Sigmoid colon (tissue), 4 donors: ENCODE data around the gene COL6A2.

Experiments
- CTCF ChIP-seq, 4 experiments: fragments of 450-650 bp in 3 of 4; fragments of 200-600 bp in 1 of 4; IDR thresholded peaks; one replicate each; pipeline ENCODE4 v1.5.1; 2016 to 2019; ENCODE audit warnings: antibody characterized with exemption in 4 of 4, mild to moderate bottlenecking in 3 of 4, moderate library complexity in 2 of 4
- EP300 ChIP-seq, 4 donors: sonication (generic); formaldehyde crosslinking; IDR thresholded peaks; one replicate each; pipeline ENCODE4 v1.6.1; 2017; ENCODE audit warnings: antibody characterized with exemption in 4 of 4
- POLR2A ChIP-seq, 2 donors: fragments of 450-650 bp; IDR thresholded peaks; one replicate each; pipeline ENCODE4 v1.6.1; 2016; ENCODE audit warnings: antibody characterized with exemption in 2 of 2, mild to moderate bottlenecking in 2 of 2, moderate library complexity in 2 of 2
- POLR2AphosphoS5 ChIP-seq, 4 donors: sonication (generic); formaldehyde crosslinking; IDR thresholded peaks; one replicate each; pipeline ENCODE4 v1.6.1; 2017; ENCODE audit warnings: antibody characterized with exemption in 4 of 4

DNA sequence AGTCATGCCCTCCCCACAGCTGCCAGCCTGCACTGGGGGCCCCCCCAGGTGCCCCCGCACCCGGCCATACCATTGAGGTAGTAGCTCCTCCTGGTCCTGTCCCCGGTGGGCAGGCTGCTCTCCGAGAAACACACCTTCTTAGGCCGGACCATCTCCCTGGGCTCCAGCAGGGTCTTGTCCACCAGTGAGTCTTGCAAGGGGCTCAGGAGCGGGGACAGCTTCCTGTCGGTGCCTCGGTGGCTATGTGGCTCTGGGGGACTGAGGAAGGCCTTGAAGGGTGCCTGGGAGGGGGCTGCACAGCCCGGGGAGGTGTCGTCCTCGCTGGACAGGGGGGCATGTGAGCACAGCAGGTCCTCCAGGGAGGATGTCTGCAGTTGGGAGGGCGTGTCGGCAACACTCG, 70.3 kb downstream of the COL6A2 start:
- TF ChIP-seq CTCF (IDR thresholded peaks at IDR 0.05) = no peak
- TF ChIP-seq POLR2A (IDR thresholded peaks at IDR 0.05) = no peak
- TF ChIP-seq EP300 (IDR thresholded peaks at IDR 0.05) = no peak
- TF ChIP-seq POLR2AphosphoS5 (IDR thresholded peaks at IDR 0.05) = no peak
